NCI-H748 (cell line): ENCODE data around the gene GNG7.

Experiments
- DNase-seq: peaks from one replicate; lab custom pipeline; 2025; ENCODE audit not compliant: unreplicated experiment; lab: John Stamatoyannopoulos, UW

GNG7 gene

DNA sequence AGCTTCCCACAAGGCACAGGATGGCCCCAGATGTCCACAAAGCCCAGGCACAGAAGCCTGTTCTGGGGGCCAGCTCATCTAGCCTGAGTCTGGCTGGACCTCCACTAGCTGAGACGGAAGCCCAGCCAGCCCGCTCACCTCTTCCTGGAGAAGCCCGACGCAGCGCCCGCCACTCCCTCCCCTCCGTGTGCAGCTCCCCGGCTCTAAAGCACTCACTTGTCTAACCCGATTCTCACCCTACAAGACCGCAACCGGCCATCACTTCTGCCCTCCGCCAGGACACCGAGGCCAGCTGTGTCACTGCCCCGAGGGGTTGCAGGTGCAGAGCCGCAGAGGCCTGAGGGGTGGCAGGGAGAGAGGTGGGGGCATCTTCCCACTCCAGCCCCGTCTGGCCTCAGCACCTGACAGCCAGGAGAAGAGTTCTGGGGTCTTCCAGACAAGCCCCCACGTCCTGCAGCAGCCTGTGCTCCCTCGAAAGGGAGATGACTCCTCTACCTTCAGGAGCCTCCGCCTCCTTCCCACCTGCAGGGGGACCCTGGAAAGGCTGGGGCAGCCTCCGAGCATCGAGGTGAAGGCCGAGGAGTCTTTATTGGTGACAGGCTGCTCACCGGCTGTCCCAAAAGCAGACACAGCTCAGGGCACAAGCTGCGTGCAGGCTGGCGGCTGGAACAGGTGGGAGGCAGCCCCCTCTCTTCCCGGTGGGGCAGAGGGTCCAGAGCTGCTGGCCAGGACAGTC, 24.6 kb upstream of the GNG7 start:
- DNase-seq: peak; percentile 17

DNA sequence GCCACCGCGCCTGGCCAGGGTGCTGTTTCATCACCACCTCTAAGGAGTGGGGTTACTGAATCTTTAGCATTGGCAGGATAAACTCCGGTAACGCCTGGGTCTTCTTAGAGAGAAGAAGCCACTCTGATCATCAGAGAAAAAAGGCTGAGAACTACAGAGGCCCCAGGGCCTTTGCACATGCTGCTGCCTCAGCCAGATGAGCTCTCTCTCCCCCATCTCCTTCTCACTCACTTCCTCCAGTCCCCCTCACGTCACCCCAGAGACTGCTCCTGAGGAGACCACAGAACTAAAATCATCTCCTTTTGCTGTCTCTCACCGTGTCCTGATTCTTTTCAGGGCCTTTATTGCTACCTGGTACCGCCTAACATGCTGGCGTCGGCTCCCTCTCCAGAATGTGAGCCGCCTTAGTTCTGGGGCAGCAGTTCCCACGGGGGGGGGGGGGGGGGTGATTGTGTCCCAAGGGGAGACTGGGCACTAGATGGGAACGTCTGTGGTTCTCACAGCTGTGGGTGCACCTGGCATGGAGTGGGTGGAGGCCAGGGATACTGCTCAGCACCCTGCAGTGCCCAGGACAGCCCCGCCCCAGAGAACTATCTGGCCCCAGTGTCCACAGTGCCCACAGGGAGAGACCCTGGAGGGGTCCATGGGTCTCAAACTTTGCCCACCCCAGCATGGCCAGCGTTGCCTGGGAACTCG, 23.8 kb upstream of the GNG7 start:
- no peak for DNase-seq

DNA sequence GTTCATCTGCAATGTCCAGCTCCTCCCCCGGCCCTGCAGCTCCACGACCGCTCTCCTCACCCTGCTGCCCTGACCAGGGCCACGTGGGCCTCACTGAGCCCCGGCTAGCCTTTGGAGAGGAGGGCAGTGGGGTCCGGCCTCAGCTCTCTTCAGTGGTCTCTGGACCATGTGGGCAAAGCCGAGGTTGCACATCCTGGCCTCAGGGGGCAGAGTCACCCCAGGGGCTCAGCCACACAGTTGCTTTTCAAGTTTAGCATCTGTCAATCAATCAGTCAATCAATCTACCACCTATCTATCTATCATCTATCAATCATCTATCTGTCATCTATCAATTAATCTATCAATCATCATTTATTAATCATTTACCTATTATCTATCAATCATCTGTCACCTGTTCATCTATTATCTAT, 21.7 kb upstream of the GNG7 start:
- DNase-seq: no peak

DNA sequence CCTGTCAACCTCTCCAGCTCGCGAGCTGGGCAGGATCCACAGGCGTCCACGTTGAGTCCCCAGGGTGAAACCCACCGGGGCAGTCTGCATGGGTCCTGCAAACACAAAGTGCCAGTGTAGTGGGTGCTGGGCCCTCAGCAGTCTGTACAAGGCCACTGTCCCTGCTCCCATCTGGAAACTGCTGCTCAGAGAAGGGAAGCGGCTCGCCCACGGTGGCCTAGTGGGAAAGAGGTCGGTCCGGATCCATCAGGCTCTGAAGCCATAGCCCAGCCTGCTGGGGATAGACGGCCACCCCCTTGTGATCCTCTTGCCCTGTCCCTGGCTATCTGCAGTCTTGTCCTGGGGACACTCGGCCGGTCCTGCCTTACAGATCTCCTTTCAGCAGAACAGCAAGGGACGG, 21.3 kb upstream of the GNG7 start:
- DNase-seq: no peak

DNA sequence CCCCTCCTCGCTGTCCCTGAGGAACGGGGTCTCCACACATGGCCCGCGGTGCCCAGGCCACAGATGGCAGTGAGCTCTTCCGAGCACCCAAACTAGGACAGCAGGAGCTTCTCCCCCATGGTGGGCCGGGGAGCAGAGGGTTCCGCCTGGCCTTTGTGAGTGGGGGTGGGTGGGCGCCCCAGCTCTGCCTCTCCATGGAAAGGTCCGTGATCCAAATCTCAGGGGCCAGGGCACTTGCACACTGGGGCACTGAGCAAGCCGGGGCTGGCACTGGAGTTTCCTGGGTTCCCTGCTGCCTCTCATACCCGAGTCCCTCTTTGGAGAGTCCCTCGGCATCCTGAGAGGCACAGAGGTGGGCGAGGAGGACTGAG, 20.8 kb upstream of the GNG7 start:
- no peak for DNase-seq

DNA sequence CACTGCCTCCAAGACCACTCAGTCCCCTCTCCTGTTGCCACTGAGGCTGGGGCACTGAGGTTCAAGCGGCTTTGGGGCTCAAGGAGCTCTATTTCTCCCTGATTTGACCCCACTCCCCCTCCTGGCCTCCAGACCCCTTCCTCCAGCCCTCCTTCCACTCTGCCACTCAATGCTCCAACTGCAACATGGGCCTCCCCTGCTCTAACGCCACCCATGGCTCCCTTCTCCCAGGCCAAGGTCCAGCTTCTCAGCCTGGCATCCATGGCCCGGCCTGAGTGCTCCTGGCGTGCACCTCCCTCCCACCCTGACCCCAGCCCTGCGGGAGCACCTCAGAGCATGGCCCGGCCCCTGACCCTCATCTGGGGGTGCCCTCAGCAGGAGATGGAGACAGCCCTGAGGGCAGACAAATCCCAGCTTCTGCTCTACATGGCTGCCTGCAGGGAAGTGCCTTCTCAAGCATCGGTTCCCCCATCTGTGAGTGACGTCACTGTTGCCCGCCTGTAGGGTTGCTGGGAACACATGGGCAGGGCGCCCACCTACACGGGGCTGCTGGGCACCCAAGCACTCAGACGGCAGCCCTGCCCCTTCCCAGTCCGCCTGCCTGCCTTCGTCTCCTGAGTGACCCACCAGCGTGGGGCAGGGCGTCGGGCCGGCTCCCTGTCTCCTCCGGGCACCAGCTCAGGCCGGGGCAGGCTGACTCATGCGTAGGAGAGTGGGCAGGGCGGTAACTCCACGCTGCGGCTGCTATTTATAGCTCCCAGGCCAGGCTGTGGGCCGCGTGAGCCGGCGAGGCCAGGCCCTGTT, 20.2 kb upstream of the GNG7 start:
- no peak for DNase-seq

DNA sequence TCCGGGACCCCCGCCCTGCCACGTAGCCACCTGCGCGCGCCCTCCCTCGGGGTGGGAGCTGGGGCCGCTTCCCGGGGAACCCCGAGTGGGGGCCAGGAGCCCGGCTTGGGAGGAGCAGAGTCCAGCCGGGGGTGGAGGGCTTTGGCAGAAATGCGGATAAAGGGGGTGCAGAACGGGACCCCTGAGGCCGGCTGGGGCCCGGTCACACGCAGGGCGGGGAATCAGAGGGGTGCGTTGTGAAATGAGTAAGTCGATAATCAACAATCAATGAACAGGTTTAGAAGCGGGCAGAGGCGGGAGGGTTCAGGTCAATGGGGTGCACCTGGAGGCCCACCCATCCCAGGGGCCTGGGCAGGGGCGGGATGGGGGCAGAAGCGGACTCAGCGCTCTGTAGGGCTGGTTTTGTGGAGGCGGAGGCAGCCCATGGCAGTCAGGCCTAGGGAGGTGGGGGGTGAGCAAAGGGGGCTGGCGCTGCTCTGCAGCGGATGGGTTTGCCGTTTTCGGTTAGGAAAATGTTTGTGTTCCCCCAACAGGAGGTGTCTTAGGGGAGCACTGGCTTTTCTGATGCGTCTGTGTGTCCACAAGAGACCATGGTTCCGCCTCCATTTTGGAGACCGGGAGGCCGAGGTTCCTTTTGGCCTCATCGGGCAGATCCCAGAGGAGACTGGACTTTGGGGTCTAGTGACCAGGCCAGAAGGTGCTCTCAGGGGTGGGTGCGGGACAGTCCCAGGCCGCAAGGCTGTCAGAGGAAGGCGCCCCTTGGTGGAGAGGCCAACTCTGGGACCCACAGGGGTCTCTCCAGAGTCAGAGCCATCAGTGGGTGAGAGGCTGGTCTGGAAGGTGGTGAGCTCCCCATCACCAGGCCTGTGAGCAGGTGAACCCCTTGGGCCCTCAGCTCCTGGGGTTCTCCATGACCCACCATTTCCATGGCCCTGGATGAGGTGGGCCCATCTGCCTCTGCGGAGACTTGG, 19.4 kb upstream of the GNG7 start:
- no peak for DNase-seq

GRCh38 chr19:2720777-2721569, 18.5 kb upstream of the GNG7 start, which contains the start of gene DIRAS1:
Gene DIRAS1, minus strand, starts transcription at chr19:2721372. Its CDS starts 3,566 bp downstream, at chr19:2717806.
- peak; percentile 26 for DNase-seq

DNA sequence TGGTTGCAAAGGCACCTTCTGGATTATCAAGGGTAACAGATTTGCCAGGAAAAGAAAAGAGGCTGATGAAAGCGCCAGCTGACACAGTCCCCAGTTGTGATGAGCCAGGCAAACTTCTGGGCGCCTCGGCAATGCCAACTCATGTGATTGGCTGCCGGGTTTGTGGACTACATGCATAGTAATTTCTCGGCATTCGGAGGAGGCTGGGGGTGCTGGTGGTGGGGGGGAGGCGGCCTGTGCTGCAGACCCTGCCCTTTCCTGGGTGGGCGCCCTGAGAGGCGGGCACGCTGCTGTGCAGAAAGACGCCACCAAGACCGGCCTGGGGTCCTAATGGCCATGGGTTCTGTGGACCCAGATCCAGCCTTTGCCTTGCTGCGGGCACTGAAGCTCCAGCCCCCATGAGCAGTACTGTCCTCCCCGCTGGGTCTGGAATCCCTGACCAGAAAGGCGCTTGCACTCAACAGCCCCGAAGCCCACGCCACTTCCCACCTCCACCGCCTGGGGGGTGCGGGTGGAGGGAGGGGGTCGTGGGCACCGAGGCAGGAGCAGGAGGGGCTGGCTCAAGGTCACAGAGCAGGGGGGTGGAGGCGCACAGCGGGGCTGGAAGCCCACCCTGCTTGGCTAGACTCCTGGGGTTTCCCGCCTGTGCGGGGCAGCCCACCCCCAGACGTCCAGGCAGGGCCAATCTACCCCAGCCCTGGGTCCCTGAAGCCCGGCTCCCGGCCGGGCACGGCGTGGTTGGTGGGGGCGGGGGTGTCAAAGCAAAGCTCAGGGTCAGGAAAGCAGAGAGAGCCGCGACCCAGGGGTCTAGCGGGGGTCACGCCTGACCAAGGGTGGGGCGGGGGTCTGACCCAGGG, 17.7 kb upstream of the GNG7 start:
- DNase-seq: no peak

DNA sequence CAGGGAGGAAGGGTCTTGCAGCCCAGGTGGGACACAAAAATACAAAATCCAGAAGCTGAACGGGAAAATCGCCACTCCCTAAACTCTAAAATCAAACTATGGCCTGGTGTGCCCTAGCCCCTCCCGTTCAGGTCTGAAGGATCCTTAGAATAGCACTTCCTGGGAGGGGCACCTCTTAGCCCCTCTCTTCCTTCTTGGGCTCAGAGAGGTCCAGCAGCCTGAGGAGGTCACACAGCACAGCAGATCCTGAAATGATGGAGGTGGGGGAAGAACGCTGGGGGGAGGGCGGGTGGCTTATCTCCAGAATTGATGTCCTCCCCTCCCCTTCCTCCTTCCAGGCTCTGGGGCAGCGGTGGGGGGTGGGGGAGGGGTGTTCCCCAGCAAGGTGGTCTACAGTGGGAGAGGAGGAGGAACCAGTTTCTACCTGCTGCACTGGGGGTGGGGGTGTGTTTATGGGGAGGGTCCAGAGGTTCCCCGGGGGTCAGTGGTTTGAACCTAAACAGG, 16.8 kb upstream of the GNG7 start:
- no peak for DNase-seq

DNA sequence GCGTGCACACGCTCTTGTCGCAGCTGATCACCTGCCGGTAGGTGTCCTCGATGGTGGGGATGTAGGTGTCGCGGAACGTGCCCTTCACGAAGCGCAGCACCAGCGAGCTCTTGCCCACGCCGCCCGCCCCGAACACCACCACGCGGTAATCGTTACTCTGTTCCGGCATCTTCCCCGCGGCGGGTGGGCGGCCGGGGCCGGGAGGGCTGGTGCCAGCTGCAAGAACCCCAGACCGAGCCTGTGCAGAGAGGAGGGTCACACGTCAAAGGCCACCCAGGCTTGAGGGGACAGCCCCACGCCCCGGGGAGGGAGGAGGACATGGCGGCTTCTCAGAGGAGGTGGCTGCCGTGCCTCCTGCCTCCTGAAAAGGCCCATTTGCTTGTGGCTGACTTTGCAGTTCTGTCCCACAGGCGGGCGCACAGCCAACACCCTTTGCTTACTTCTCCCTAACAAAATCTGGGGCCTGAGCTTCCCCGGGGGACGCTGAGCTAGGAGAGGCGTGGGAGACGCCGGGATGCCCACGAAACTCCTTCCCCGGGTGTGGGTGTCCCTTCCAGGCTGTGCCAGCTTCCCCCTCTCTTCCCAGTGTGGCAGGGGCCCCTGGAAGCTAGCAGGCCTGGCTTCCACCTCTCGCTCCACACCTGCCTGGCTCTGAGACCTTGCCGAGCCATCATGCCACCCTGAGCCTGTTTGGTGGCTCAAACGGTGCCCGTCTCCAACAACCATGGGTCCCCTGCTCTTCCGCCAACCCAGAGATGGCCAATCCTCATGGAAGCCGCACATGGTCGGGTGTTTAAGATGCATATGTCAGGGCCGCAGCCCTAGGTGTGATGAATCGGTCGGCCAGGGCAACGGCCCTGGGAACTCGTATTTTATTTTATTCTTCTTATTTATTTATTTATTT, 15.4 kb upstream of the GNG7 start:
- no peak for DNase-seq

DNA sequence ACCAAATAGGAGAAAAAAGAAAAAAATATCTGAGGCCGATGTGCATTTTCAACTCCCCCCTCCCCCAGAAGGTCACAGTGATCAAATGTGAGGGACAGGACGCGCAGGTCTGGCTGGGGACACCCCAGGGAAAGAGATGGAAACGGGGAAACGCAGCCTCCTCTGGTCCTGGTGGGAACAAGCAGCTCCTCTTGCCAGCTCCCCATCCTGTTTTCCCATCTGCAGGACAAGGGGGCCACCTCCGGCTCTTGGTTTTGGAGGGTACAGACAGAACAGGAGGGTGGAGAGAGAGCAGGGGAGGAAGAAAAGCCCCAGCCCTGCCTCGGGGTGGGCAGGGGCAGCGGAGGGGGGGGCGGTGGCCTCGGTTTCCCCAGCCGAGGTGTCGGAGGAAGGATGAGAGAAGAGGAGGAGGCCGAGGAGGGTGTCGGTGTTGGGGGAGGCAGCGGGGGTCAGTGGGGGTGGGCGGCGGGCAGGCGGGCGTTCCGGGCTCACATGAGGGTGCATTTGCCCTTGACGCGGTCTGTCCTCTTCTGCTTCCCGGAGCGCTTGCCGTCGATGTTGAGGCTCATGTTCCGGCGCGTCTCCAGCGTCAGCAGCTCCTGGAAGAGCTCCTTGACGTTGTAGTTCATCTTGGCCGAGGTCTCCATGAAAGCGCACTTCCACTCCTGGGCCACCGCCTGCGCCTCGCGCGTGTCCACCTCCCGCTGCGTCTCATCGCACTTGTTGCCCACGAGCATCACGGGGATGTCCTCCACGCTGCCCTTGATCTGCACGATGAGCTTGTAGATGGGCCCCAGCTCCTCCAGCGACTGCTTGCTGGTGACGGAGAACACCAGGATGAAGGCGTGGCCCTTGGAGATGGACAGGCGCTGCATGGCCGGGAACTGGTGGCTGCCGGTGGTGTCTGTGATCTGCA, 14.5 kb upstream of the GNG7 start:
- DNase-seq: no peak

DNA sequence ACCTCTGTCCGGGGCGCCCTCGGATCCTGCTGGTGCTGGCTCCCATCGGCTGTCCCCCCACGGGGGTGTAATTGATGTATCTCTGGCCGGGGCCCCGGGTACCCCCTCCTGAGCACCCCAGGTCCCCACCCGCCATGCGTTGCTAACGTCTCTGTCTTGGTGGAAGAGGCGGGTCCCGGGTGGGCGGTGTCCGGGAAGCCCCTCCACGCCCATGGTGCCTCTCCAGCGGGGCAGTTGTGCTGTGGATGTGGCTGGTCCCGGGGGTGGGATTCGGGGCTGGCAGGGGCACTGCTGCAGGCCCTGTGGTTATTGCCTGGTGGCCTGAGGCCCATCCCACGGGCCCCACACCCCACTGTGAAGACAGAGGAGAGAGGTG, 13.8 kb upstream of the GNG7 start:
- DNase-seq: no peak

GRCh38 chr19:2715470-2716274, 13.2 kb upstream of the GNG7 start:
- no peak for DNase-seq

DNA sequence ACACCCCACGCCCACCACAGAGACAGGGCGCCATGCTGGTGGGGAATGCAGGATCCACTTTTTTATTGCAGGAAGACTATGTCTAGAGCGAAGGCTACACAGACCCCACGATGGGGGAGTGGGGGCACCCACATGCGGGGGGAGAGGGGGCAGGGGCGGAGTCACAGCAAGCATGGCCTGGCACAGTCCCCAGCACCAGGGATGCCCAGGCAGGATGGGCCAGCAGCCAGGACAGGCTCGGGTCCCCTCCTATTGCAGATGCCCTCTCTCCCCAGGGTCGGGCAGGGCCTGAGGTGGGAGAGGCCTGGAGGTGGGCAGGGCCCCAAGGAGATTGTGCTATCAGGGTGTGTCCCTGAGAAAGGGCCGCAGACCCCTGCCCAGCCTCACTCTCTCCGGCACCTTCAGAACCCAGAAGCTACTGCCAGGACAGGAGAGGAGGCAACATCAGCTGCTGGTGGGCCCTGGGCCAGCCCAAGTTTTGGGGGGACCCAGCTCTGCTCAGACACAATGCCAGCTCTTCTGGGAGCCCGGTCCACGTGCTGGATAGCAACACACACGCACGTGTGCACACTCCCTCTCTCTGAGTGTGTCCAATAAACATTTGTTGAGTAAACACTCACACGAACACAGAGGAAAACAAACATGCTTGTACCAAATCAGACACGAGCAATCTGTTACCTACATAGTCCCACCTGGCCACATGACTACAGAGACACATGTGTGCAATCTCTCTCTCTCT, 12.2 kb upstream of the GNG7 start:
- no peak for DNase-seq
